Measurements from ENCODE around the gene GSTP1. TPM values are rescaled to one million over a fixed set of nuclear protein-coding genes. Genes with fewer than 3 reads are reported as not detected.

The GSTP1 gene
- total and polyA plus RNA-seq, 9 of the 15 experiments (the other 6 are each of a cell fraction or from before 2014, with no cell fraction given): 592 to 2,150 (median 1,204) TPM

GRCh38 chr11:67613960-67614715, 30.5 kb downstream of the GSTP1 start (continued):
- TF ChIP-seq NRF1 (conservative IDR thresholded peaks at IDR 0.05 in 1 of 2, IDR thresholded peaks at IDR 0.05 in 1 of 2) (no peak), GATAD2B (IDR thresholded peaks at IDR 0.05; ENCODE audit: borderline replicate concordance) (no peak), SAFB (IDR thresholded peaks at IDR 0.05; ENCODE audit: borderline replicate concordance, low read depth, low read length) (no peak), ZNF165 (CRISPR knock-in tag; IDR thresholded peaks at IDR 0.05; ENCODE audit: borderline replicate concordance) (no peak), STAT5A (IDR thresholded peaks at IDR 0.05; ENCODE audit: borderline replicate concordance, low read length) (no peak), CXXC5 (CRISPR knock-in tag; IDR thresholded peaks at IDR 0.05) (no peak), JUN (IDR thresholded peaks at IDR 0.05; ENCODE audit: borderline replicate concordance, low read depth, low read length) (no peak), JUN (CRISPR knock-in tag; IDR thresholded peaks at IDR 0.05; ENCODE audit: borderline replicate concordance) (no peak), POLR2AphosphoS2 (IDR thresholded peaks at IDR 0.05; ENCODE audit: low read length) (peak; percentile 59; the same call in 1 of the 2 replicates), ZNF639 (CRISPR knock-in tag; conservative IDR thresholded peaks at IDR 0.05 in 1 of 2, IDR thresholded peaks at IDR 0.05 in 1 of 2) (no peak), TAF7 (tag; IDR thresholded peaks at IDR 0.05) (no peak), KDM4B (IDR thresholded peaks at IDR 0.05; ENCODE audit: borderline replicate concordance in 2 of 2, low read depth in 1 of 2) (no peak), EP400 (IDR thresholded peaks at IDR 0.05) (no peak), ZKSCAN1 (IDR thresholded peaks at IDR 0.05; ENCODE audit: low read depth, low read length) (no peak)
- TF ChIP-seq, protein P1, sequence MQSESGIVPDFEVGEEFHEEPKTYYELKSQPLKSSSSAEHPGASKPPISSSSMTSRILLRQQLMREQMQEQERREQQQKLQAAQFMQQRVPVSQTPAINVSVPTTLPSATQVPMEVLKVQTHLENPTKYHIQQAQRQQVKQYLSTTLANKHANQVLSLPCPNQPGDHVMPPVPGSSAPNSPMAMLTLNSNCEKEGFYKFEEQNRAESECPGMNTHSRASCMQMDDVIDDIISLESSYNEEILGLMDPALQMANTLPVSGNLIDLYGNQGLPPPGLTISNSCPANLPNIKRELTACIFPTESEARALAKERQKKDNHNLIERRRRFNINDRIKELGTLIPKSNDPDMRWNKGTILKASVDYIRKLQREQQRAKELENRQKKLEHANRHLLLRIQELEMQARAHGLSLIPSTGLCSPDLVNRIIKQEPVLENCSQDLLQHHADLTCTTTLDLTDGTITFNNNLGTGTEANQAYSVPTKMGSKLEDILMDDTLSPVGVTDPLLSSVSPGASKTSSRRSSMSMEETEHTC (IDR thresholded peaks at IDR 0.05): no peak
- TF ChIP-seq, protein P2, sequence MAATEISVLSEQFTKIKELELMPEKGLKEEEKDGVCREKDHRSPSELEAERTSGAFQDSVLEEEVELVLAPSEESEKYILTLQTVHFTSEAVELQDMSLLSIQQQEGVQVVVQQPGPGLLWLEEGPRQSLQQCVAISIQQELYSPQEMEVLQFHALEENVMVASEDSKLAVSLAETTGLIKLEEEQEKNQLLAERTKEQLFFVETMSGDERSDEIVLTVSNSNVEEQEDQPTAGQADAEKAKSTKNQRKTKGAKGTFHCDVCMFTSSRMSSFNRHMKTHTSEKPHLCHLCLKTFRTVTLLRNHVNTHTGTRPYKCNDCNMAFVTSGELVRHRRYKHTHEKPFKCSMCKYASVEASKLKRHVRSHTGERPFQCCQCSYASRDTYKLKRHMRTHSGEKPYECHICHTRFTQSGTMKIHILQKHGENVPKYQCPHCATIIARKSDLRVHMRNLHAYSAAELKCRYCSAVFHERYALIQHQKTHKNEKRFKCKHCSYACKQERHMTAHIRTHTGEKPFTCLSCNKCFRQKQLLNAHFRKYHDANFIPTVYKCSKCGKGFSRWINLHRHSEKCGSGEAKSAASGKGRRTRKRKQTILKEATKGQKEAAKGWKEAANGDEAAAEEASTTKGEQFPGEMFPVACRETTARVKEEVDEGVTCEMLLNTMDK (IDR thresholded peaks at IDR 0.05; ENCODE audit: borderline replicate concordance, insufficient read depth, low read depth, low read length, poor library complexity, severe bottlenecking): peak; percentile 82
- TF ChIP-seq, protein P3, sequence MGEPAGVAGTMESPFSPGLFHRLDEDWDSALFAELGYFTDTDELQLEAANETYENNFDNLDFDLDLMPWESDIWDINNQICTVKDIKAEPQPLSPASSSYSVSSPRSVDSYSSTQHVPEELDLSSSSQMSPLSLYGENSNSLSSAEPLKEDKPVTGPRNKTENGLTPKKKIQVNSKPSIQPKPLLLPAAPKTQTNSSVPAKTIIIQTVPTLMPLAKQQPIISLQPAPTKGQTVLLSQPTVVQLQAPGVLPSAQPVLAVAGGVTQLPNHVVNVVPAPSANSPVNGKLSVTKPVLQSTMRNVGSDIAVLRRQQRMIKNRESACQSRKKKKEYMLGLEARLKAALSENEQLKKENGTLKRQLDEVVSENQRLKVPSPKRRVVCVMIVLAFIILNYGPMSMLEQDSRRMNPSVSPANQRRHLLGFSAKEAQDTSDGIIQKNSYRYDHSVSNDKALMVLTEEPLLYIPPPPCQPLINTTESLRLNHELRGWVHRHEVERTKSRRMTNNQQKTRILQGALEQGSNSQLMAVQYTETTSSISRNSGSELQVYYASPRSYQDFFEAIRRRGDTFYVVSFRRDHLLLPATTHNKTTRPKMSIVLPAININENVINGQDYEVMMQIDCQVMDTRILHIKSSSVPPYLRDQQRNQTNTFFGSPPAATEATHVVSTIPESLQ (CRISPR knock-in tag; IDR thresholded peaks at IDR 0.05): no peak
- TF ChIP-seq, protein P4, sequence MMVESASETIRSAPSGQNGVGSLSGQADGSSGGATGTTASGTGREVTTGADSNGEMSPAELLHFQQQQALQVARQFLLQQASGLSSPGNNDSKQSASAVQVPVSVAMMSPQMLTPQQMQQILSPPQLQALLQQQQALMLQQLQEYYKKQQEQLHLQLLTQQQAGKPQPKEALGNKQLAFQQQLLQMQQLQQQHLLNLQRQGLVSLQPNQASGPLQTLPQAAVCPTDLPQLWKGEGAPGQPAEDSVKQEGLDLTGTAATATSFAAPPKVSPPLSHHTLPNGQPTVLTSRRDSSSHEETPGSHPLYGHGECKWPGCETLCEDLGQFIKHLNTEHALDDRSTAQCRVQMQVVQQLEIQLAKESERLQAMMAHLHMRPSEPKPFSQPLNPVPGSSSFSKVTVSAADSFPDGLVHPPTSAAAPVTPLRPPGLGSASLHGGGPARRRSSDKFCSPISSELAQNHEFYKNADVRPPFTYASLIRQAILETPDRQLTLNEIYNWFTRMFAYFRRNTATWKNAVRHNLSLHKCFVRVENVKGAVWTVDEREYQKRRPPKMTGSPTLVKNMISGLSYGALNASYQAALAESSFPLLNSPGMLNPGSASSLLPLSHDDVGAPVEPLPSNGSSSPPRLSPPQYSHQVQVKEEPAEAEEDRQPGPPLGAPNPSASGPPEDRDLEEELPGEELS (CRISPR knock-in tag; IDR thresholded peaks at IDR 0.05; ENCODE audit: borderline replicate concordance): no peak
